T-helper 1 cell treated with Interleukin-12 subunit alpha and Interleukin-12 subunit beta and Interleukin-4 antibody, amounts not matched to agents 30 μg/mL and 1 μg/mL, for 36 hours (primary cell): ENCODE measurements around the gene MRPL1.
"Not testable (repeated sequence)": the region's sequence is repeated elsewhere in the genome, so short reads cannot be mapped to it uniquely, and the experiment has no call there.

Source experiments
- H3K27ac Mint-ChIP-seq: one replicate; pipeline ENCODE4 v1.8.0; 2021; ENCODE audit warnings: mild to moderate bottlenecking, mixed read lengths
- H3K27me3 Mint-ChIP-seq: one replicate; pipeline ENCODE4 v1.8.0; 2021; ENCODE audit warnings: low read depth, mixed read lengths
- H3K36me3 Mint-ChIP-seq: one replicate; pipeline ENCODE4 v1.8.0; 2021; ENCODE audit warnings: low read depth, mixed read lengths
- H3K4me1 Mint-ChIP-seq: one replicate; pipeline ENCODE4 v1.8.0; 2021; ENCODE audit warnings: low read depth, mixed read lengths
- H3K4me3 Mint-ChIP-seq: one replicate; pipeline ENCODE4 v1.8.0; 2021; ENCODE audit warnings: mild to moderate bottlenecking, moderate library complexity, mixed read lengths
- H3K9me3 Mint-ChIP-seq: one replicate; pipeline ENCODE4 v1.8.0; 2021; ENCODE audit warnings: mixed read lengths

The MRPL1 gene

GRCh38 chr4:77917601-77918000 is 55.0 kb downstream of the MRPL1 start:
- Mint-ChIP-seq H3K4me3 (no peak overlapping the region), H3K36me3 (peaks cover 23% of the 10 kb centered on the region), H3K9me3 (peaks cover 2% of the 10 kb centered on the region), H3K4me1 (peaks cover 2% of the 10 kb centered on the region), H3K27ac (no peak overlapping the region), H3K27me3 (no peaks in the 10 kb centered on the region)

- Mint-ChIP-seq H3K27ac (no peak overlapping the region), H3K27me3 (no peaks in the 10 kb centered on the region), H3K4me1 (peaks cover 2% of the 10 kb centered on the region), H3K4me3 (no peak overlapping the region), H3K36me3 (peaks cover 25% of the 10 kb centered on the region), H3K9me3 (peaks cover 12% of the 10 kb centered on the region)
Observed at GRCh38 chr4:77920371-77920770, 57.7 kb downstream of the MRPL1 start.

GRCh38 chr4:77921701-77922100 is 59.1 kb downstream of the MRPL1 start:
- H3K4me3 Mint-ChIP-seq = no peak overlapping the region
- H3K9me3 Mint-ChIP-seq = peaks cover 21% of the 10 kb centered on the region
- H3K27me3 Mint-ChIP-seq = no peaks in the 10 kb centered on the region
- no peak overlapping the region for H3K27ac Mint-ChIP-seq
- peaks cover 34% of the 10 kb centered on the region for H3K36me3 Mint-ChIP-seq
- peaks cover 2% of the 10 kb centered on the region for H3K4me1 Mint-ChIP-seq

DNA sequence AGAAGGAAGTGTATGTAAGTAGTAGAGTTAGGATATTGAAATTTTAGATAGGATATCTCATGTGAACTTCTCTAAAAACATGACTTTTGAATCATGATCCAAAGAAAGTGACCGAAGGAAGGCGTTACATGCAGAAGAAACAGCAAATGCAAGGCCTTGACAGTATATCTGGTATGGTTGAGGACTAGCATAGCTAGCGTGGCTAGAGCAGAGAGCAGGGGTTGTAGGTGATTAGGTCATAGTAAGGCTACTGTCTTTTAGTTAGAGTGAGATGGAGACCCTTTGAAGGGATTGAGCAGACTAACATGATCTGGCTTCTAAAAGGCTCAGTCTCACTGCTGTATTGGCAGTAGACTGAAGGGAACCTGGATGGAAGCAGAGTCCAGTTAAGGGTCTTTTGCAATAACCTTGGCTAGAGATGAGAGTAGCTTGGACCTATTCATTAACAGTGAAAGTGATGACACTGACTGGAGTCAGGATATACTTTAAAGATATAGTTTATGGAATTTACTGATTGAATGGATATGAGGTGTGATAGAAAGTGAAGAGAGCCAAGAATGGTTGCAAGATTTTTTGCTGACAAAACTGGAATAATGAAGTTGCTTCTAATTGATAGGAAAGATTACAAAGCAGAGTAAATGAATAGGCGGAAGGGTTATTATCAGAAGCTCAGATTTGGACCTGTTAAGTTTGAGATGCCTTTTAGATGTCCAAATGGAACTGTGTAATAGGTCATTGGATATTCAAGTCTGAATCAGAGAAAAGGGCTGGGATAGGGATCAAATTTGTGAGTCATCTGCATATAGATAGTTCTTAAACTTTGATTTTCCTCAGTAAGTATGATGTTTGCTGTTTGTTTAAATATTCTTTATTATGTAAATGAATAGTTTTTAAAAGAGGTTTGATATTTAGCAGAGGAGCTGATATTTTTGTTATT is 59.8 kb downstream of the MRPL1 start:
- Mint-ChIP-seq H3K27me3 (no peaks in the 10 kb centered on the region), H3K27ac (no peak overlapping the region), H3K4me1 (peaks cover 2% of the 10 kb centered on the region), H3K36me3 (peaks cover 37% of the 10 kb centered on the region), H3K4me3 (no peak overlapping the region), H3K9me3 (peaks cover 21% of the 10 kb centered on the region)

GRCh38 chr4:77927991-77928925 is 65.6 kb downstream of the MRPL1 start:
- no peaks in the 10 kb centered on the region for H3K27me3 Mint-ChIP-seq
- H3K36me3 Mint-ChIP-seq = peaks cover 33% of the 10 kb centered on the region
- no peak overlapping the region for H3K4me3 Mint-ChIP-seq
- no peak overlapping the region for H3K27ac Mint-ChIP-seq
- H3K9me3 Mint-ChIP-seq = peaks cover 17% of the 10 kb centered on the region
- H3K4me1 Mint-ChIP-seq = no peaks in the 10 kb centered on the region

- Mint-ChIP-seq H3K9me3 (peaks cover 9% of the 10 kb centered on the region), H3K4me3 (no peak overlapping the region), H3K36me3 (peaks cover 30% of the 10 kb centered on the region), H3K27ac (no peak overlapping the region), H3K4me1 (no peaks in the 10 kb centered on the region), H3K27me3 (no peaks in the 10 kb centered on the region)
Observed at GRCh38 chr4:77930154-77930639, 67.6 kb downstream of the MRPL1 start.

GRCh38 chr4:77930876-77931275 is 68.2 kb downstream of the MRPL1 start:
- Mint-ChIP-seq H3K27me3 (no peaks in the 10 kb centered on the region), H3K9me3 (peaks cover 3% of the 10 kb centered on the region), H3K27ac (no peak overlapping the region), H3K36me3 (peaks cover 25% of the 10 kb centered on the region), H3K4me3 (no peak overlapping the region), H3K4me1 (no peaks in the 10 kb centered on the region)

DNA sequence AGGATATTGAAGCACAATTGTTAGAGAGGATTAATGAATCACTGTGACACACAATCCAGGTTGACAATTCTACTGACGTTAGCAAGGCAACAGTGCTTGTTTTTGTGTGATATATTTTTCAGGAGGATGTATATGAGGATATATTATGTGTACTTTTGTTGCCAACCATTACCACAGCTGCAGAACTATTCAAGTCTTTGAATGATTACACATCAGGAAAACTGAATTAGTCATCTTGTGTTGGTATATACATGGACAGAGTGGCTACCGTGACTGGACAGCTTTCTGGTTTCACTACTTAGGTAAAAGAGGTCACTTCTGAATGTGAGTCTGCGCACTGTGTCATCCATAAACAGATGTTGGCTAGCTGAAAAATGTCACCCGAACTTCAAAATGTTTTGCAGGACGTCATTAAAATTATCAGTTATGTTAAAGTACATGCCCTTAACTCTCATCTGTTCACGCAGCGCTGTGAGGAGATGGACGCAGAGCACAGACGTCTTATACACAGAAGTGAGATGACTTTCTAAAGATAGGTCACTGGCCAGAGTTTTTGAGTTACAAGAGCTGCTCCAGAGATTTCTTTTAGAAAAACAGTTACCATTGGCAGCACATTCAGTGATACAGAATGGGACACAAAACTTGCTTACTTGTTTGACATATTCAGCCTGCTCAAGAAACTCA is 69.0 kb downstream of the MRPL1 start:
- no peaks in the 10 kb centered on the region for H3K4me1 Mint-ChIP-seq
- no peaks in the 10 kb centered on the region for H3K27me3 Mint-ChIP-seq
- H3K9me3 Mint-ChIP-seq = no peaks in the 10 kb centered on the region
- H3K36me3 Mint-ChIP-seq = peaks cover 22% of the 10 kb centered on the region
- H3K4me3 Mint-ChIP-seq = no peak overlapping the region
- no peak overlapping the region for H3K27ac Mint-ChIP-seq

- Mint-ChIP-seq H3K27ac (no peak overlapping the region), H3K4me1 (peaks cover 8% of the 10 kb centered on the region), H3K4me3 (no peak overlapping the region), H3K9me3 (peaks cover 11% of the 10 kb centered on the region), H3K27me3 (no peaks in the 10 kb centered on the region), H3K36me3 (peaks cover 48% of the 10 kb centered on the region)
Observed at GRCh38 chr4:77938560-77938959, 75.9 kb downstream of the MRPL1 start.

GRCh38 chr4:77945929-77946328 is 83.3 kb downstream of the MRPL1 start:
- H3K27me3 Mint-ChIP-seq, H3K27ac Mint-ChIP-seq, H3K4me3 Mint-ChIP-seq, H3K4me1 Mint-ChIP-seq: not testable (repeated sequence)
- Mint-ChIP-seq H3K36me3 (peaks cover 26% of the 10 kb centered on the region), H3K9me3 (peaks cover 19% of the 10 kb centered on the region)

GRCh38 chr4:77950203-77950602 is 87.6 kb downstream of the MRPL1 start:
- no peak overlapping the region for H3K4me3 Mint-ChIP-seq
- no peaks in the 10 kb centered on the region for H3K4me1 Mint-ChIP-seq
- H3K27ac Mint-ChIP-seq = no peak overlapping the region
- H3K36me3 Mint-ChIP-seq = peaks cover 26% of the 10 kb centered on the region
- peaks cover 5% of the 10 kb centered on the region for H3K9me3 Mint-ChIP-seq
- H3K27me3 Mint-ChIP-seq = no peaks in the 10 kb centered on the region

DNA sequence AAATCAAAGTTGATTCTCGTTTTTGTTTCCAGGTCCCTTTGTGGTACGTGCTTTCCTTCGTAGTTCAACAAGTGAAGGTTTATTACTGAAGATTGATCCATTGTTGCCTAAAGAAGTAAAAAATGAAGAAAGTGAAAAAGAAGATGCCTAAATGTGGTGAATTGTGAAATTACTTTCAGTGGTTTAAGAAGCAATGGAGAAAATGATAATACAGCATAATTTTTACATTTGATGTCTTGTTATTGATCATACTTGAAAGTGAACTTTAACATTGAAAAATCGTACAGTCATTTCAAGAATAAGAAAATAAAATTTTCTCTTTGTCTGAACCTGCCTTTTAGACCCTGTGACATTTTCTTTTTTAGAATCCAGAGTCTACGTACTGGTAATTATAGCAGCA is 89.8 kb downstream of the MRPL1 start:
- no peak overlapping the region for H3K27ac Mint-ChIP-seq
- H3K4me3 Mint-ChIP-seq = no peak overlapping the region
- no peaks in the 10 kb centered on the region for H3K4me1 Mint-ChIP-seq
- no peaks in the 10 kb centered on the region for H3K9me3 Mint-ChIP-seq
- H3K36me3 Mint-ChIP-seq = peaks cover 20% of the 10 kb centered on the region
- no peaks in the 10 kb centered on the region for H3K27me3 Mint-ChIP-seq

DNA sequence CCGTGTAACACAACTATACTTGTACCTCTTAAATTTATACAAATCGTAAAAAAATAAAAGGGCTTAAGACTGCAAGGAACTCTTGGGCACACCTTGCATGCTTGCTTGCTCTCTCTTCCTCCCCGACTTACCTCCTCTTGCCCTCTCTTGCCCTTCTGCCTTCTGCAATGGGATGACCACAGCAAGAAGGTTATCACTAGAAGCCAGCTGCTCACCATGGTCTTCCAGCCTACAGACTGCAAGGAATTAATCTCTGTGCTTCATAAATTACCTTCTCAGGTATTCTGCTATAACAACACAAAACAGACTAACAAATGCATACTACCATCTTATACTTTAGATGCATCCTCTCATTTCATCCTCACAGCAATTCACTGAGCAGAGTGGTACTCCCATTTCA is 92.1 kb downstream of the MRPL1 start:
- H3K27me3 Mint-ChIP-seq = no peaks in the 10 kb centered on the region
- H3K36me3 Mint-ChIP-seq = peaks cover 20% of the 10 kb centered on the region
- H3K9me3 Mint-ChIP-seq = no peaks in the 10 kb centered on the region
- no peaks in the 10 kb centered on the region for H3K4me1 Mint-ChIP-seq
- H3K4me3 Mint-ChIP-seq = no peak overlapping the region
- no peak overlapping the region for H3K27ac Mint-ChIP-seq

DNA sequence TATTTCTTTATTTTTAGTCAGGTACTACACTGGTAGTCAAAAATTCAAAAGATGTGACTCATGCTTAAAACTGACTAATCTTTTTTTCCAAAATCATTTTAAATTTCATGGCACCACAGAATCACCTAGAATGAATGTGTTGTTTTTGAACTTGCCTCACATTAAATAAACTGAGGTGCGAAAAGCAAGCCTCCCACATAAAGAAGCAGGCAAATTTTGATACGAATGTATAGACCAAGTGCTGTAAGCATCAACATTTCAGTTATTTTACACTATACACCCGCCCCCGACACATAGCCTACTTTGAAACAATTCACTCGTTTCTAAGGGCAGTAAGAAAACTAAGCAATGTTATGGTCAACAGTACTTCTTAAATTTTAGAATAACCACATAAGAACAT is 94.3 kb downstream of the MRPL1 start:
- Mint-ChIP-seq H3K27ac (no peak overlapping the region), H3K4me3 (no peak overlapping the region), H3K27me3 (no peaks in the 10 kb centered on the region), H3K36me3 (peaks cover 14% of the 10 kb centered on the region), H3K9me3 (no peaks in the 10 kb centered on the region), H3K4me1 (no peaks in the 10 kb centered on the region)
